Esophagus mucosa (tissue), 1 donor: ENCODE measurements around the gene GPRIN3. TPM values are rescaled to one million over a fixed set of nuclear protein-coding genes. Genes with fewer than 3 reads are reported as not detected.
"Not testable (repeated sequence)": the region's sequence is repeated elsewhere in the genome, so short reads cannot be mapped to it uniquely, and the experiment has no call there.

ENCODE experiments used
- ATAC-seq: fragments of 200-7000 bp; cut with Tn5 transposase; one replicate; pipeline ENCODE4 v1.9.1; 2020
- total RNA-seq: library from RNA; stranded (reverse); gene quantifications from one replicate; pipeline ENCODE4 v1.2.4, GENCODE V29; 2023
- donor health status: DM: yes; HTN: yes; CAD: no.

Gene GPRIN3
- total RNA-seq, 1 donor from 2014 or later = 0.36 TPM

GRCh38 chr4:89213382-89213701 lies 94.3 kb downstream of the GPRIN3 start:
- no peak for ATAC-seq

GRCh38 chr4:89212666-89213381 lies 94.8 kb downstream of the GPRIN3 start:
- peak; percentile 35 for ATAC-seq

GRCh38 chr4:89204624-89205023 lies 103.0 kb downstream of the GPRIN3 start:
- ATAC-seq = no peak

DNA sequence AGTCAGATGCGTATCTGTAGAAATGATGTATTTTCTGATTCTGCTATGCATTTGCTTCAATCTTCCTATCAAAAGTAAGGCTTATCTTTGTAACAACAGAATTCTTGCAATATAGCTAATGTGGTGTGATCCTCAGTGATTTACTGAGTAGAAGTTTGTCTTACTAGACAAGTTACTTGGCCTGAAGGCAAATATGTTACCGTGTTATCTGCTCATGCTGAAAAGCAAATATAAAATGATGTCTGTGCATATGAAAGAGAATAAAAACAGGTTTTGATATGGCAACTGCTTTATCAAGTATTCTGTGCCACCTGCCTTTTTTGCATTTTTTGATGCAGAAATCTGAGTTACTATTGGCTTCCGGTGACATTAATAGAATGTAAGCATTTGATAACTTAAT lies 103.7 kb downstream of the GPRIN3 start:
- no peak for ATAC-seq

DNA sequence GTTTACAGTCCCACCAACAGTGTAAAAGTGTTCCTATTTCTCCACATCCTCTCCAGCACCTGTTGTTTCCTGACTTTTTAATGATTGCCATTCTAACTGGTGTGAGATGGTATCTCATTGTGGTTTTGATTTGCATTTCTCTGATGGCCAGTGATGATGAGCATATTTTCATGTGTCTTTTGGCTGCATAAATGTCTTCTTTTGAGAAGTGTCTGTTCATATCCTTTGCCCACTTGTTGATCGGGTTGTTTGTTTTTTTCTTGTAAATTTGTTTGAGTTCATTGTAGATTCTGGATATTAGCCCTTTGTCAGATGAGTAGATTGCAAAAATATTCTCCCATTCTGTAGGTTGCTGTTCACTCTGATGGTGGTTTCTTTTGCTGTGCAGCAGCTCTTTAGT lies 108.2 kb downstream of the GPRIN3 start:
- not testable (repeated sequence) for ATAC-seq

DNA sequence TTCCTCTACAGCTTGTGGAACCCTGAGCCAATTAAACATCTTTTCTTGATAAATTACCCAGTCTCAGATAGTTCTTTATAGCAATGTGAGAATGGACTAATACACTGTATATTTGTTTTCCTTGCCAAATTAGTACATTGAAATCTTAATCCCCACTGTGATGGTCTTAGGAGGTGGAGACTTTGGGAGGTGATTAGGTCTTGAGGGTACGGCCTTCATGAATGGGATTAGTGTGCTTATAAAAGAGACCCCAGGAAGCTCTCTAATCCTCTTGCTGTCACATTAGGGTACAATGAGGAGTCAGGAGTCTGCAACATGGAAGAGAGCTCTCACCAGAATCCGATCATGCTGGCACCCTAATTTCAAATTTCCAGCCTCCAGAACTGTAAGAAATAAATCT lies 109.7 kb downstream of the GPRIN3 start:
- no peak for ATAC-seq

- no peak for ATAC-seq
These were observed 110.9 kb downstream of the GPRIN3 start for GRCh38 chr4:89196745-89197144.

- no peak for ATAC-seq
These were observed 111.4 kb downstream of the GPRIN3 start for GRCh38 chr4:89196056-89196674.

- ATAC-seq = no peak
These were observed 113.8 kb downstream of the GPRIN3 start for GRCh38 chr4:89193843-89194242.

Other genes starting within 250 kb of the GPRIN3 start
- gene TIGD2, start 196.3 kb downstream of the GPRIN3 start, total RNA-seq = 3.6 TPM